NB4 (cell line): ENCODE data around the gene MORC1.

Experiments used
- POLR2A ChIP-seq: IDR thresholded peaks from 2 replicates; pipeline ENCODE4 v1.6.1; 2011; ENCODE audit warnings: mild to moderate bottlenecking; ENCODE audit not compliant: insufficient read length; ENCODE audit errors: extremely low read depth
- TF ChIP-seq, protein P1 (sequence below): IDR thresholded peaks from one replicate; pipeline ENCODE4 v1.5.1; 2012; ENCODE audit warnings: low read depth, low read length
- TF ChIP-seq, protein P2 (sequence below): IDR thresholded peaks from 2 replicates; pipeline ENCODE4 v1.6.1; 2011; ENCODE audit warnings: low read depth, low read length

DNA sequence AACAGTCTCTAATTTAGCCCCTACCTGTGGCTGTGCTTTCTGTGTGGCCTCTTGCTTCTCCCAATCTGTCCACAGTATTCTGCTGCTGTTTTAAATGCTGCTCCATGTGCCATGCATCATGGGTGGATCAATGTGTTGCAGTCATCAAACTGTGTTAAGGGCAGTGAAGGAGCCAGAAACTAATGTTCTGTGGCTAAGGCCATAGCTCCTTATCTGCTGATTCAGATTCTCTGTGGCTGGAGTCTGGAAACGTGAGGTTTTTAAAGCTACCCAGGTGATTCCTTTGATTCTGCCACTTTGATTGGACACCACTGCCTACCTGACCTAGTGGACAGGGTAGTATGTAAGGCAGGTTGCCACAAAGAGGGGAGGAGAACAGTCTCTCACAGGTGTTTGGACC lies 44.8 kb downstream of the MORC1 start:
- no peak for TF ChIP-seq POLR2A
- TF ChIP-seq, protein P1, sequence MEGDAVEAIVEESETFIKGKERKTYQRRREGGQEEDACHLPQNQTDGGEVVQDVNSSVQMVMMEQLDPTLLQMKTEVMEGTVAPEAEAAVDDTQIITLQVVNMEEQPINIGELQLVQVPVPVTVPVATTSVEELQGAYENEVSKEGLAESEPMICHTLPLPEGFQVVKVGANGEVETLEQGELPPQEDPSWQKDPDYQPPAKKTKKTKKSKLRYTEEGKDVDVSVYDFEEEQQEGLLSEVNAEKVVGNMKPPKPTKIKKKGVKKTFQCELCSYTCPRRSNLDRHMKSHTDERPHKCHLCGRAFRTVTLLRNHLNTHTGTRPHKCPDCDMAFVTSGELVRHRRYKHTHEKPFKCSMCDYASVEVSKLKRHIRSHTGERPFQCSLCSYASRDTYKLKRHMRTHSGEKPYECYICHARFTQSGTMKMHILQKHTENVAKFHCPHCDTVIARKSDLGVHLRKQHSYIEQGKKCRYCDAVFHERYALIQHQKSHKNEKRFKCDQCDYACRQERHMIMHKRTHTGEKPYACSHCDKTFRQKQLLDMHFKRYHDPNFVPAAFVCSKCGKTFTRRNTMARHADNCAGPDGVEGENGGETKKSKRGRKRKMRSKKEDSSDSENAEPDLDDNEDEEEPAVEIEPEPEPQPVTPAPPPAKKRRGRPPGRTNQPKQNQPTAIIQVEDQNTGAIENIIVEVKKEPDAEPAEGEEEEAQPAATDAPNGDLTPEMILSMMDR: no peak
- TF ChIP-seq, protein P2, sequence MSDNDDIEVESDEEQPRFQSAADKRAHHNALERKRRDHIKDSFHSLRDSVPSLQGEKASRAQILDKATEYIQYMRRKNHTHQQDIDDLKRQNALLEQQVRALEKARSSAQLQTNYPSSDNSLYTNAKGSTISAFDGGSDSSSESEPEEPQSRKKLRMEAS: no peak
